Coronary artery (tissue), 2 donors: ENCODE measurements around the gene ADARB2.
"Not testable (repeated sequence)": the region's sequence is repeated elsewhere in the genome, so short reads cannot be mapped to it uniquely, and the experiment has no call there.

ENCODE experiments used
- DNase-seq: peaks from one replicate; pipeline ENCODE4 v3.0.0-alpha.2; 2017; ENCODE audit warnings: low spot score
- H3K27ac ChIP-seq, 2 donors: fragments of 200-600 bp; sonication (generic); one replicate each; pipeline ENCODE4 v1.5.1; 2016 to 2019
- H3K4me3 ChIP-seq: fragments of 200-600 bp; sonication (generic); 2 replicates; pipeline ENCODE4 v1.5.1; 2016; ENCODE audit warnings: mild to moderate bottlenecking, moderate library complexity
- TF ChIP-seq, protein P1 (sequence below): fragments of 200-600 bp; sonication (generic); IDR thresholded peaks from one replicate; pipeline ENCODE4 v1.5.1; 2019; ENCODE audit warnings: antibody characterized with exemption

Gene ADARB2

DNA sequence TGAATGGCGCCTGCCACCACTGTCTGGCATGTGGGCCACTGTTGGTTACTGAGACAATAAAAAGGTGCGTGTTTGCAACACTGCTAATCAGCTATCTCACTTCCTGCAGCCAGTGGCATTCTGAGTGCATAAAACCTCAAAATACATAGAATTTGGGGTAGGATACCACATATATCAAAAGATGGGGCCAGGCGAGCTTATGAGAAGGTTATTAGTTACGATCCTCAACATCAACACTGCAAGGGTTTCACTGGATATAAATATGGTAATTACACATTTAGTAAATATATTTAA, 480.9 kb downstream of the ADARB2 start:
- TF ChIP-seq, protein P1, sequence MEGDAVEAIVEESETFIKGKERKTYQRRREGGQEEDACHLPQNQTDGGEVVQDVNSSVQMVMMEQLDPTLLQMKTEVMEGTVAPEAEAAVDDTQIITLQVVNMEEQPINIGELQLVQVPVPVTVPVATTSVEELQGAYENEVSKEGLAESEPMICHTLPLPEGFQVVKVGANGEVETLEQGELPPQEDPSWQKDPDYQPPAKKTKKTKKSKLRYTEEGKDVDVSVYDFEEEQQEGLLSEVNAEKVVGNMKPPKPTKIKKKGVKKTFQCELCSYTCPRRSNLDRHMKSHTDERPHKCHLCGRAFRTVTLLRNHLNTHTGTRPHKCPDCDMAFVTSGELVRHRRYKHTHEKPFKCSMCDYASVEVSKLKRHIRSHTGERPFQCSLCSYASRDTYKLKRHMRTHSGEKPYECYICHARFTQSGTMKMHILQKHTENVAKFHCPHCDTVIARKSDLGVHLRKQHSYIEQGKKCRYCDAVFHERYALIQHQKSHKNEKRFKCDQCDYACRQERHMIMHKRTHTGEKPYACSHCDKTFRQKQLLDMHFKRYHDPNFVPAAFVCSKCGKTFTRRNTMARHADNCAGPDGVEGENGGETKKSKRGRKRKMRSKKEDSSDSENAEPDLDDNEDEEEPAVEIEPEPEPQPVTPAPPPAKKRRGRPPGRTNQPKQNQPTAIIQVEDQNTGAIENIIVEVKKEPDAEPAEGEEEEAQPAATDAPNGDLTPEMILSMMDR: no peak
- no peak overlapping the region for H3K4me3 ChIP-seq
- DNase-seq: no peak
- no peak overlapping the region for H3K27ac ChIP-seq

- Histone ChIP-seq H3K27ac (no peak overlapping the region), H3K4me3 (no peak overlapping the region)
- TF ChIP-seq, protein P1: no peak
- no peak for DNase-seq
These were observed 481.5 kb downstream of the ADARB2 start for GRCh38 chr10:1255600-1256431.

- TF ChIP-seq, protein P1: no peak
- no peak for DNase-seq
- Histone ChIP-seq H3K27ac (no peak overlapping the region), H3K4me3 (no peak overlapping the region)
These were observed 482.2 kb downstream of the ADARB2 start for GRCh38 chr10:1255118-1255517.

- TF ChIP-seq, protein P1: no peak
- Histone ChIP-seq H3K27ac (no peak overlapping the region), H3K4me3 (no peak overlapping the region)
- DNase-seq: no peak
These were observed 483.6 kb downstream of the ADARB2 start for GRCh38 chr10:1253523-1254353.

DNA sequence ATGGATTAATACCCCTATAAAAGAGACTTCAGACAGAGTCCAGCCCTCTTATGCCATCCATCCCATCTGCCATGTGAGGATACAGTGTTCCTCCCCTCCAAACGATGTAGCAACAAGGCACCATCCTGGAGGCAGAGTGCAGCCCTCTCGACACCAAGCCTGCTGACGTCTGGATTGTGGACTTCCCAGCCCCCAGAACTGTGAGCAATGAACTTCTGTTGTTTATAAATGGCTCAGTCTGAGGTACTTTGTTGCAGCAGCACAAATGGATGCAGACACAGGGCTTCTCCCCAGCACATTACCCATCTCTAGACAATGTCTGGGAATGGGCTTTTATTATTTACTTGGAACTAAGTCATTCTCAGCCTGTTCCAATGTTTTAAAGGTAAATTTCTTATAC, 485.6 kb downstream of the ADARB2 start:
- no peak overlapping the region for H3K27ac ChIP-seq
- TF ChIP-seq, protein P1: no peak
- no peak overlapping the region for H3K4me3 ChIP-seq
- DNase-seq: no peak

GRCh38 chr10:1249142-1249920, 488.0 kb downstream of the ADARB2 start:
- no peak overlapping the region for H3K27ac ChIP-seq
- no peak for DNase-seq
- H3K4me3 ChIP-seq: no peak overlapping the region
- TF ChIP-seq, protein P1: no peak

GRCh38 chr10:1248262-1248630, 489.1 kb downstream of the ADARB2 start:
- H3K4me3 ChIP-seq, H3K27ac ChIP-seq, DNase-seq: not testable (repeated sequence)
